Measurements from ENCODE around the gene SAP30.

The SAP30 gene

GRCh38 chr4:173415885-173416653, 45.3 kb downstream of the SAP30 start:
- DNase-seq, result no peak

GRCh38 chr4:173417833-173418232, 47.1 kb downstream of the SAP30 start:
- DNase-seq, result no peak

DNA sequence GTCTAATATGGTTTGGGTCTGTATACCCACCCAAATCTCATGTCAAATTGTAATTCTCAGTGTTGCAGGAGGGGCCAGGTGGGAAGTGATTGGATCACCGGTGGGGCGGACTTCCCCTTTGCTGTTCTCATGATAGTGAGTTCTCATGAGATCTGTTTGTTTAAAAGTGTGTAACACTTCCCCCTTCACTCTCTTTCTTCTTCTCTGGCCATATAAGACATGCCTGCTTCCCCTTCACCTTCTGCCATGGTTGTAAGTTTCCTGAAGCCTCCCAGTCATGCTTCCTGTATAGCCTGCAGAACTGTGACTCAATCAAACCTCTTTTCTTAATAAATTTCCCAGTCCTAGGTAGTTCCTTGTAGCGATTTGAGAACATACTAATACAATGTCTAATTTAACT, 47.9 kb downstream of the SAP30 start:
- no peak for DNase-seq

DNA sequence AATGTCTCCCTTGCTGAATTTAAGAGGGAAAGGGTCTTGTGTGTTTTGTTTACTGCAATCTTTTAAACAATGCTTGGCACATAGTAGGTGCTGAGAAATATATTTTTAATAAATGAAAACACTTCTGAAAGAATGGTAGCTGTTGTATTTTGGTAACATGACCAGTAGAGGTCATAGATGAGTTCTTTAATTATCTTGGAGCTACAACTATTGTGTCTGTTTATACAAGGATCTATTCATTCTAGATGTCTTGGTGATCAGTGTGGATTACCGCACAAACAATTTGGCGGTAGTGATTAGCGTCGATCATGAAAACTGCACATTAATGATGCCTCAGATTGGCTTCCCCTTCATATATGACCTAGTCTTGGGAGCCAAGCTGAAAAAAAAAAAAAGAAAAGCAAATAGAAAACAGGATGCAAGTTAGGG, 49.6 kb downstream of the SAP30 start:
- DNase-seq, result no peak

GRCh38 chr4:173420801-173421200, 50.0 kb downstream of the SAP30 start:
- no peak for DNase-seq

GRCh38 chr4:173424899-173425805, 54.4 kb downstream of the SAP30 start:
- no peak for DNase-seq

GRCh38 chr4:173426064-173426463, 55.3 kb downstream of the SAP30 start:
- DNase-seq, result no peak

Data from stimulated activated CD4-positive, alpha-beta T cell treated with anti-CD3 and anti-CD28 coated beads, Interleukin-4, amount 100 ng/mL, for 4 hours (primary cell).